ENCODE data around the gene PTGER4.
"Not testable (repeated sequence)": the region's sequence is repeated elsewhere in the genome, so short reads cannot be mapped to it uniquely, and the experiment has no call there.

DNA sequence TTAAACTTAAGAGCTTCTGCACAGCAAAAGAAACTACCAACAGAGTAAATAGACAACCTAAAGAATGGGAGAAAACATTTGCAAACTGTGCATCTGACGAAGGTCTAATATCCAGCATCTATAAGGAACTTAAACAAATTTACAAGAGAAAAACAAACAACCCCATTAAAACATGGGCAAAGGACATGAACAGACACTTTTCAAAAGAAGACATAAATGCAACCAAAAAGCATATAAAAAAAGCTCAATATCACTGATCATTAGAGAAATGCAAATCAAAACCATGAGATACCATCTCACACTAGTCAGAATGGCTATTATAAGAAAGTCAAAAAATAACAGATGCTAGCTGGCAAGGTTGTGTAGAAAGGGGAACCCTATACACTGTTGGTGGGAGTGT, 25.8 kb downstream of the PTGER4 start:
- TF ChIP-seq, protein P1, sequence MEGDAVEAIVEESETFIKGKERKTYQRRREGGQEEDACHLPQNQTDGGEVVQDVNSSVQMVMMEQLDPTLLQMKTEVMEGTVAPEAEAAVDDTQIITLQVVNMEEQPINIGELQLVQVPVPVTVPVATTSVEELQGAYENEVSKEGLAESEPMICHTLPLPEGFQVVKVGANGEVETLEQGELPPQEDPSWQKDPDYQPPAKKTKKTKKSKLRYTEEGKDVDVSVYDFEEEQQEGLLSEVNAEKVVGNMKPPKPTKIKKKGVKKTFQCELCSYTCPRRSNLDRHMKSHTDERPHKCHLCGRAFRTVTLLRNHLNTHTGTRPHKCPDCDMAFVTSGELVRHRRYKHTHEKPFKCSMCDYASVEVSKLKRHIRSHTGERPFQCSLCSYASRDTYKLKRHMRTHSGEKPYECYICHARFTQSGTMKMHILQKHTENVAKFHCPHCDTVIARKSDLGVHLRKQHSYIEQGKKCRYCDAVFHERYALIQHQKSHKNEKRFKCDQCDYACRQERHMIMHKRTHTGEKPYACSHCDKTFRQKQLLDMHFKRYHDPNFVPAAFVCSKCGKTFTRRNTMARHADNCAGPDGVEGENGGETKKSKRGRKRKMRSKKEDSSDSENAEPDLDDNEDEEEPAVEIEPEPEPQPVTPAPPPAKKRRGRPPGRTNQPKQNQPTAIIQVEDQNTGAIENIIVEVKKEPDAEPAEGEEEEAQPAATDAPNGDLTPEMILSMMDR (IDR thresholded peaks at IDR 0.05), result not testable (repeated sequence)
- not testable (repeated sequence) for TF ChIP-seq POLR2A (IDR thresholded peaks at IDR 0.05)
